Fibroblast of lung (primary cell): ENCODE measurements around the gene RPEL1. TPM values are rescaled to one million over a fixed set of nuclear protein-coding genes. Genes with fewer than 3 reads are reported as not detected.

Experiments
- DNase-seq, 2 donors: peaks; one replicate each; pipeline versions ENCODE4 v3.0.0 to v3.0.0-alpha.2; 2010; ENCODE audit warnings: low read depth in 2 of 2
- H2AFZ ChIP-seq: 2 replicates; pipeline ENCODE4 v1.5.1; 2012; ENCODE audit warnings: low read length, control low read depth, inconsistent platforms
- H3K27ac ChIP-seq: 2 replicates; pipeline ENCODE4 v1.5.1; 2011; ENCODE audit warnings: low read length, control low read depth; ENCODE audit not compliant: insufficient read depth
- H3K27me3 ChIP-seq: 2 replicates; pipeline ENCODE4 v1.5.1; 2011; ENCODE audit warnings: mild to moderate bottlenecking, low read length; ENCODE audit not compliant: control insufficient read depth, insufficient read depth
- H3K36me3 ChIP-seq: 2 replicates; pipeline ENCODE4 v1.5.1; 2011; ENCODE audit warnings: low read length; ENCODE audit not compliant: control insufficient read depth, insufficient read depth
- H3K4me1 ChIP-seq: 2 replicates; pipeline ENCODE4 v1.5.1; 2011; ENCODE audit warnings: low read length; ENCODE audit not compliant: control insufficient read depth, insufficient read depth; ENCODE audit errors: extremely low read depth
- H3K4me2 ChIP-seq: 2 replicates; pipeline ENCODE4 v1.5.1; 2011; ENCODE audit warnings: low read length, control low read depth; ENCODE audit not compliant: insufficient read depth; ENCODE audit errors: extremely low read depth
- H3K4me3 ChIP-seq, 4 experiments: fragments of 200-600 bp in 1 of 4; sonication (generic) in 1 of 4; replicated peaks in 1 of 4; 2 replicates each; pipeline ENCODE4 v1.5.1; 2011 to 2016; ENCODE audit warnings: low read length in 4 of 4, low read depth in 3 of 4, mild to moderate bottlenecking in 3 of 4, control low read depth in 2 of 4, inconsistent platforms in 1 of 4, mixed read lengths in 1 of 4; ENCODE audit not compliant: insufficient read depth in 1 of 4; ENCODE audit errors: control extremely low read depth in 1 of 4
- H3K79me2 ChIP-seq: 2 replicates; pipeline ENCODE4 v1.5.1; 2012; ENCODE audit warnings: mild to moderate bottlenecking, low read length, inconsistent platforms; ENCODE audit not compliant: control insufficient read depth, insufficient read depth
- H3K9ac ChIP-seq: 2 replicates; pipeline ENCODE4 v1.5.1; 2011; ENCODE audit warnings: mild to moderate bottlenecking, low read length, control low read depth; ENCODE audit not compliant: insufficient read depth
- H3K9me3 ChIP-seq: 2 replicates; pipeline ENCODE4 v1.5.1; 2012; ENCODE audit warnings: low read depth, low read length; ENCODE audit not compliant: control insufficient read depth, insufficient read depth
- H4K20me1 ChIP-seq: 2 replicates; pipeline ENCODE4 v1.5.1; 2011; ENCODE audit warnings: low read length; ENCODE audit not compliant: control insufficient read depth, insufficient read depth; ENCODE audit errors: extremely low read depth
- EZH2 ChIP-seq: IDR thresholded peaks from 2 replicates; pipeline ENCODE4 v1.5.1; 2012; ENCODE audit warnings: low read length, control low read depth, mild to moderate bottlenecking; ENCODE audit errors: missing control alignments
- polyA plus RNA-seq, 2 donors: library from polyadenylated mRNA; depleted of rRNA in 1 of 2; stranded (reverse) in 1 of 2; unstranded in 1 of 2; fragments of >200 nt; gene quantifications; 2 replicates each; pipeline ENCODE4 v1.2.1, GENCODE V29; 2011 to 2012; ENCODE audit warnings: missing spikeins in 1 of 2
- total RNA-seq: library from RNA; depleted of rRNA; stranded (reverse); fragments of >200 nt; gene quantifications from 2 replicates; pipeline ENCODE4 v1.2.1, GENCODE V29; 2014
- TF ChIP-seq, protein P1 (sequence below), 2 donors: IDR thresholded peaks in 1 of 2; conservative IDR thresholded peaks in 1 of 2; 1 replicate in 1 of 2; 2 replicates in 1 of 2; pipeline ENCODE4 v1.5.1; 2011 to 2012; ENCODE audit warnings: low read length in 2 of 2, control low read depth in 1 of 2, inconsistent platforms in 1 of 2, low read depth in 1 of 2, mild to moderate bottlenecking in 1 of 2

The RPEL1 gene
- total and polyA plus RNA-seq, 2 donors (not counting 1 experiment from before 2014, with no cell fraction given), result 0.17 to 0.18 TPM

DNA sequence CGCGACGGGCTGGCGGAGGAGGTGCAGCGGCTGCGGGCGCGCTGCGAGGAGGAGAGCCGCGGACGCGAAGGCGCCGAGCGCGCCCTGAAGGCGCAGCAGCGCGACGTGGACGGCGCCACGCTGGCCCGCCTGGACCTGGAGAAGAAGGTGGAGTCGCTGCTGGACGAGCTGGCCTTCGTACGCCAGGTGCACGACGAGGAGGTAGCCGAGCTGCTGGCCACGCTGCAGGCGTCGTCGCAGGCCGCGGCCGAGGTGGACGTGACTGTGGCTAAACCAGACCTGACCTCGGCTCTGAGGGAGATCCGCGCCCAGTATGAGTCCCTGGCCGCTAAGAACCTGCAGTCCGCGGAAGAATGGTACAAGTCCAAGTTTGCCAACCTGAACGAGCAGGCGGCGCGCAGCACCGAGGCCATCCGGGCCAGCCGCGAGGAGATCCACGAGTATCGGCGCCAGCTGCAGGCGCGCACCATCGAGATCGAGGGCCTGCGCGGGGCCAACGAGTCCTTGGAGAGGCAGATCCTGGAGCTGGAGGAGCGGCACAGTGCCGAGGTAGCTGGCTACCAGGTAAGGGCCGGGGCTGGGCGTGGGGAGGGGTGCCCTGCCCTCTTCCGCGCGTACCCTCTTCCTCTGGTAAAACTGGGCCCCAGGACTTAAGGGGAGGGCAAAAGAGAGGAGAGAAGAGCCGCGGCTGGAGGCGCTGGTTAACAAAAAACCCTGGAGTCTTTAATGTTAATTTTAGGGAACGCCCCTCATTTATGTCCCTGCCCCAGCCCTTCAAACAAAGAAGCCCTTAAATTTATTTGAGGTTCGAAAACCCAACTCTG lies 32.2 kb downstream of the RPEL1 start:
- Histone ChIP-seq H3K9ac (no peak overlapping the region), H3K79me2 (no peaks in the 10 kb centered on the region), H4K20me1 (no peaks in the 10 kb centered on the region), H3K9me3 (no peaks in the 10 kb centered on the region), H3K27ac (no peak overlapping the region), H3K4me3 (peak overlapping the region in 1 of 4 experiments; percentile 37), H3K4me1 (peaks cover 12% of the 10 kb centered on the region), H3K36me3 (no peaks in the 10 kb centered on the region), H3K4me2 (peak overlapping the region; percentile 82), H2AFZ (peak overlapping the region; percentile 35), H3K27me3 (peaks cover 30% of the 10 kb centered on the region)
- DNase-seq, result no peak
- TF ChIP-seq, protein P1, sequence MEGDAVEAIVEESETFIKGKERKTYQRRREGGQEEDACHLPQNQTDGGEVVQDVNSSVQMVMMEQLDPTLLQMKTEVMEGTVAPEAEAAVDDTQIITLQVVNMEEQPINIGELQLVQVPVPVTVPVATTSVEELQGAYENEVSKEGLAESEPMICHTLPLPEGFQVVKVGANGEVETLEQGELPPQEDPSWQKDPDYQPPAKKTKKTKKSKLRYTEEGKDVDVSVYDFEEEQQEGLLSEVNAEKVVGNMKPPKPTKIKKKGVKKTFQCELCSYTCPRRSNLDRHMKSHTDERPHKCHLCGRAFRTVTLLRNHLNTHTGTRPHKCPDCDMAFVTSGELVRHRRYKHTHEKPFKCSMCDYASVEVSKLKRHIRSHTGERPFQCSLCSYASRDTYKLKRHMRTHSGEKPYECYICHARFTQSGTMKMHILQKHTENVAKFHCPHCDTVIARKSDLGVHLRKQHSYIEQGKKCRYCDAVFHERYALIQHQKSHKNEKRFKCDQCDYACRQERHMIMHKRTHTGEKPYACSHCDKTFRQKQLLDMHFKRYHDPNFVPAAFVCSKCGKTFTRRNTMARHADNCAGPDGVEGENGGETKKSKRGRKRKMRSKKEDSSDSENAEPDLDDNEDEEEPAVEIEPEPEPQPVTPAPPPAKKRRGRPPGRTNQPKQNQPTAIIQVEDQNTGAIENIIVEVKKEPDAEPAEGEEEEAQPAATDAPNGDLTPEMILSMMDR (conservative IDR thresholded peaks at IDR 0.05 in 1 of 2, IDR thresholded peaks at IDR 0.05 in 1 of 2; ENCODE audit: low read depth in 1 of 2, low read length in 2 of 2), result no peak
- peak; percentile 73 for TF ChIP-seq EZH2

DNA sequence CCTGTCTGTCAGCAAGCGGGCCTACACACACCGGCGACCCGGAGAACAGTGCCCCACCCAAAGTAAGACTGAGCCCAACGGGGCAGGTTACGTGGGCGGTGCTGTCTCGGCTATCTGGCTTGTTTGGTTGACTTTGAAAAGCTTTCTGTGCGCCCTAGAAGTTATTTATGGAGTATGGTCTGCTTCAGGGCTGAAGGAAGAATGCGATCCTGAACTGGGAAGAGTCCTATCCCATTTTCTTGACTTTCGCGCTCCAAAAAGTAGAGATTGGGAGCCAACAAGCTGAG lies 32.8 kb downstream of the RPEL1 start:
- H3K9ac ChIP-seq, result no peak overlapping the region
- no peak overlapping the region for H2AFZ ChIP-seq
- no peaks in the 10 kb centered on the region for H3K36me3 ChIP-seq
- H3K9me3 ChIP-seq, result no peaks in the 10 kb centered on the region
- H3K4me1 ChIP-seq, result peaks cover 10% of the 10 kb centered on the region
- no peaks in the 10 kb centered on the region for H4K20me1 ChIP-seq
- TF ChIP-seq, protein P1 (conservative IDR thresholded peaks at IDR 0.05 in 1 of 2, IDR thresholded peaks at IDR 0.05 in 1 of 2; ENCODE audit: low read depth in 1 of 2, low read length in 2 of 2), result no peak
- no peak for TF ChIP-seq EZH2
- no peak overlapping the region for H3K27ac ChIP-seq
- H3K27me3 ChIP-seq, result peaks cover 30% of the 10 kb centered on the region
- H3K79me2 ChIP-seq, result no peaks in the 10 kb centered on the region
- no peak overlapping the region for H3K4me2 ChIP-seq
- no peak for DNase-seq
- no peak overlapping the region for H3K4me3 ChIP-seq

DNA sequence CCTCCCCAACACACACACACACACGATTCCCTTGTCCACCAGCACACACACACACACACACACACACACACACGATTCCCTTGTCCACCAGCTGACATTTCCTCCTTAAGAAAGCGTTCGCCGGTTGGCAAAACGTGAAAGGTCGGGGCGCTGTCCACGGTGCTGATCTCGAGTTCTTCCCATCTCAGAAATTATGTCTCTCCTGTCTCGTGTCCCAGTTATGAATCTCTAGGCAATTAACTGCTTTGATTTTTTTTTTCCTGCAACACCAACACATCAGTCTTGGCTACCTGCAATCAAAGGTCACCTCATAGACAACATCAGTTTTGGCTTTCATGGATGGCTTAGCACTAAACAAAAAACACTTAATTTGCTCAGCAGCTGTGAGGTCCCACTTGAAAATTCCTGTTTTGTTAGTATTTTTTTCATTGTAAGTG lies 33.2 kb downstream of the RPEL1 start:
- Histone ChIP-seq H3K36me3 (no peaks in the 10 kb centered on the region), H4K20me1 (no peaks in the 10 kb centered on the region), H3K79me2 (no peaks in the 10 kb centered on the region), H3K9ac (no peak overlapping the region), H3K4me3 (no peak overlapping the region), H3K4me2 (no peak overlapping the region), H3K27me3 (peaks cover 30% of the 10 kb centered on the region), H3K27ac (no peak overlapping the region), H2AFZ (no peak overlapping the region), H3K9me3 (no peaks in the 10 kb centered on the region), H3K4me1 (peaks cover 7% of the 10 kb centered on the region)
- TF ChIP-seq, protein P1 (conservative IDR thresholded peaks at IDR 0.05 in 1 of 2, IDR thresholded peaks at IDR 0.05 in 1 of 2; ENCODE audit: low read depth in 1 of 2, low read length in 2 of 2), result no peak
- TF ChIP-seq EZH2, result peak; percentile 41
- DNase-seq, result peak; percentile 39 to 61
